MG63 (cell line): ENCODE results near the gene DOCK2. TPM values are rescaled to one million over a fixed set of nuclear protein-coding genes. Genes with fewer than 3 reads are reported as not detected.

Experiments used
- DNase-seq: peaks from one replicate; pipeline ENCODE4 v3.0.0-alpha.2; 2020
- H3K27me3 ChIP-seq: fragments of 250-450 bp; sonication (Bioruptor Pico); 2 replicates; pipeline ENCODE4 v1.5.1; 2020; ENCODE audit warnings: mild to moderate bottlenecking, moderate library complexity
- H3K36me3 ChIP-seq: fragments of 250-450 bp; sonication (Bioruptor Pico); 2 replicates; pipeline ENCODE4 v1.5.1; 2020; ENCODE audit warnings: mild to moderate bottlenecking, moderate library complexity
- H3K4me3 ChIP-seq: fragments of 250-450 bp; sonication (Bioruptor Pico); 2 replicates; pipeline ENCODE4 v1.5.1; 2020; ENCODE audit warnings: mild to moderate bottlenecking, moderate library complexity
- H3K9me3 ChIP-seq: fragments of 250-450 bp; sonication (Bioruptor Pico); 2 replicates; pipeline ENCODE4 v1.5.1; 2020; ENCODE audit warnings: mild to moderate bottlenecking, moderate library complexity
- total RNA-seq: library from RNA; depleted of rRNA; stranded (reverse); fragments of >200 nt; shearing (Covaris generic); gene quantifications from 2 replicates; pipeline ENCODE4 v1.2.3, GENCODE V29; 2014; ENCODE audit warnings: low replicate concordance

Gene DOCK2
- total RNA-seq, 1 experiment from 2014 or later: 12.6 TPM

DNA sequence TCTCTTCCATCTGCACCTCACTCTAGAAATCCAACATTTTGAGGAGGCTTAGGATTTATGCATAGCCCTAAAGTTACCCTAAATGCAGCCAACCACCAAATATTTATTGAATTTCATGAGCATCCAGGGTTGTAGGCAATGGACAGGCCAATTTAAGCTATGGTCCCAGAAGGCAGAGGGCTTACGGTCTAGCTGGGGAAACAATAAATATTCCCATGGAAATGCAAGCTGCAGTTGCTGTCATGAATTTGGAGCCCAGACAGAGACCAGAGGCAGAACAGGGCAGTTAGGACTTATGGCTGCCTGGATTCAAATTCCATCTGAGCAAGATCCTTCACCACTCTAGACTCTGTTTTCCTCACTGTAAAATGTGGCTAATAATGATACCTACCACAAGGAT is 352.3 kb downstream of the DOCK2 start:
- no peaks in the 10 kb centered on the region for H3K36me3 ChIP-seq
- H3K9me3 ChIP-seq: no peaks in the 10 kb centered on the region

DNA sequence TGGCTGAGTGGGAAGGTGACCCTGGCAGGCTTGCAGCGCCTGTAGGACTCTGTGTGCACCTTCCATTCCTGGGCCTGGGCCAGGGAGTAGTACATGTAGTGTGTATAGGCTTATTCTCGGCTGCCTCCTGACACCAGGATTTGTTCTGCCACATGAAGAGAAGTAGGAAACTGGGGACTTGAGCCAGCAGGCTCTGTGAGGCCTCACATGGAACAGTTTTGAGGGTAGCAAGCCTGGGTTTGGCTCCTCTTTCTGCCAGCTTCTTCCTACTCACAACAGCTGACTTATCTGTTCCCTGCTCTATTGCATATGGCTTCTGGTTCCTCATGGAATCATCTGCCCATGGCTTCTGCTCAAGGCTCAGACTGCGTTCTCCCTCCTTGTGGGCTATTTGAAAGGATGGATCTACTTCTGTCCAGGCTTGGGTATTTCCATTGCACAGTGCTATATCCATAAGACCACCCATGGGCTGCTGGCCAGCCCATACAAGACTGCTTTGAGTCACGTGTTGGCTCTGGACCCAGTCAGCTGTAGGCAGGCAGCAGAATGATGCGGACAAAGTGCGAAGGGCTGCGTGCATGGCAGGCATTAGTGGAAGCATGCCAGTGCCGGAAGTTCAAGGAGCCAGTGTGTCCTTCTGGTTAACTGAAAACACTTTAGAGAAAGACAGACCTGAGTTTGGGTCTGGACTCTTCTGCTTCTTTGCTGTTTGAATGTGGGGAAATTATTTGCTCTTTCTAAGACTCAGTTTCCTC is 354.2 kb downstream of the DOCK2 start:
- Histone ChIP-seq H3K36me3 (no peaks in the 10 kb centered on the region), H3K9me3 (no peaks in the 10 kb centered on the region), H3K4me3 (no peak overlapping the region), H3K27me3 (no peaks in the 10 kb centered on the region)
- no peak for DNase-seq

More for the DNA sequence above, 352.3 kb downstream of the DOCK2 start:
- Histone ChIP-seq H3K27me3 (no peaks in the 10 kb centered on the region), H3K4me3 (no peak overlapping the region)
- DNase-seq: no peak

DNA sequence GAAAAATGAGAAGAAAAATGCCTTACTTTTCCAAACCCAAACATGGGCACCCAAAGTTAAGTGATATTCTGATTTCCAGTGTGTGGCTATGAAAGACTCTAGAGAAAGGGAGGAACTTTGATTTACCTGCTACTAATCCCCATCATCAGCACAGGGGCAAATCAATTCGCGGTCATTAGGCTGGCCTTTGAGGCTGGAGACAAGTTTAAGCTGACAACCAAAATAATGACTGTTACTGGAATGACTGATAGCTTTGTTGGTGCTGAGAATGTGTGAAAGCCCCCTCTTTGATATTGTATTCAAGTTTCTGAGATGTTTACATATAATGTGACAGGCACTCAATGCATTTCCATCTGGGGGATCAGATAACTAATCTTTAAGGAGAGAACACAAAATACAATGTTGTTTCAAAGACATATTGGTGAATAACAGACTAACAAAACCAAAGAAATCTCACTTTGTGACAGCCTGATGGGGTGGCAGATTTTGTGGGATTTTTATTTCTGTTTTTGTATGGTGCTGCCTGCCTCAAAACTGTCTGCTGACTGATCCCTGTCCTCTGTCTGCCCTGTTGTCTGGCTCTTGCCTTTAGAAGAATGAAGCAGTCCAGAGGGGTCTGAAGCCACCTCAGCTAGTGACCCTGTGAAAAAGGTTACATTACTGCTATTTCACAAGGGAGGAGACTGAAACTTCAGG is 355.9 kb downstream of the DOCK2 start:
- H3K36me3 ChIP-seq: no peaks in the 10 kb centered on the region
- H3K9me3 ChIP-seq: no peaks in the 10 kb centered on the region
- no peaks in the 10 kb centered on the region for H3K27me3 ChIP-seq
- DNase-seq: no peak
- no peak overlapping the region for H3K4me3 ChIP-seq

DNA sequence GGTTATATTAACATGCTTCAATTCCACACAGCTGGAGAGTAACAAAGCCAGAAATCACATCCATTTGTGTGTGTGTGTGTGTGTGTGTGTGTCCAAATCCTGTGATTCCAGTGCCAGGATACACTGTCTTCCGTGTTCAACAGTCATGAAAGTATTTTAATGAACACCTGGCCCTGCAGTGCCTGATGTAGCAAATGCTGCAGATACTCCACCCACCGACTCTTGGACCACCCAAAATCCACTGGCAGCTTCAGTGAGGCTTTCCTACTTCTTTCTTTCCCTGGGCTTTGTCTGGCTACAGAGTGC is 356.4 kb downstream of the DOCK2 start:
- Histone ChIP-seq H3K4me3 (no peak overlapping the region), H3K9me3 (no peaks in the 10 kb centered on the region), H3K36me3 (no peaks in the 10 kb centered on the region), H3K27me3 (no peaks in the 10 kb centered on the region)
- DNase-seq: no peak

DNA sequence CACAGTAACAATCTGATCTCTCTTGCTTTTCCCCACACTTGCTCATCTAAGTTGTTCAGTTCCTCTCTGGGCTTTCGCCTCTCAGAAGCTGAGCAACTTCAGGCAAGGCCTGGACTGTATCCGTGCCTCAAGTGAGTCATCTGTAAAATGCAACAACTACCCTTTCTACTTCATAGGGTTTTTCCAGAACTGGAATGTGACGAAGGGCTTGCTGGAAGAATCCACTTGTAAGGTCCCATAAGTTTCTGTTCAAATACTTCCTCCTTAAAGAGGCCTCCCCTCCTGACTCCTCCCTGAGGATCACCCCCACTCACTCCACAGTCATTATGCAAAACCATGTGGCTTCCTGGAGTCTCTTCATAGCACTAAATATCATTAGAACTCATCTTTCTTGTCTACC is 360.7 kb downstream of the DOCK2 start:
- Histone ChIP-seq H3K36me3 (no peaks in the 10 kb centered on the region), H3K9me3 (no peaks in the 10 kb centered on the region), H3K4me3 (no peak overlapping the region), H3K27me3 (no peaks in the 10 kb centered on the region)
- no peak for DNase-seq

DNA sequence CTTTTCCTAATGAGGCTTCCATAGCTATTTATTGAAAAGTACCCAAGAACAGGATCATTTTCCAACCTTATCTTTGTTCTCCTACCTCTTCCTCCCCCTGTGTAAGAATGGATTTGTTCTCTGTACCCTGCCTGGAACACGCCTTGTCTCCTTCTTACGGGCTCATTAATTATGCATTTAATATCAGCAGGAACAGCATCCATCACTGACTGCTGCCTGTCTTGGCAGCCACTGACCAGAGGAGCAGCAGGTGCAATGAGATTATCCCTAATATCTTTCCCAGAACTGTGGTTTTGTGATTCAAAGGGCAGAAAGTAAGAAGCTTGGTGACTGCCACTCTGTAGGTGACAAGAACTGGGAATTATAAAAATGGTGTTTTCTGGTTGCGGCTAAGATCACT is 362.5 kb downstream of the DOCK2 start:
- H3K4me3 ChIP-seq: no peak overlapping the region
- no peaks in the 10 kb centered on the region for H3K9me3 ChIP-seq
- no peaks in the 10 kb centered on the region for H3K27me3 ChIP-seq
- H3K36me3 ChIP-seq: no peaks in the 10 kb centered on the region
- no peak for DNase-seq

DNA sequence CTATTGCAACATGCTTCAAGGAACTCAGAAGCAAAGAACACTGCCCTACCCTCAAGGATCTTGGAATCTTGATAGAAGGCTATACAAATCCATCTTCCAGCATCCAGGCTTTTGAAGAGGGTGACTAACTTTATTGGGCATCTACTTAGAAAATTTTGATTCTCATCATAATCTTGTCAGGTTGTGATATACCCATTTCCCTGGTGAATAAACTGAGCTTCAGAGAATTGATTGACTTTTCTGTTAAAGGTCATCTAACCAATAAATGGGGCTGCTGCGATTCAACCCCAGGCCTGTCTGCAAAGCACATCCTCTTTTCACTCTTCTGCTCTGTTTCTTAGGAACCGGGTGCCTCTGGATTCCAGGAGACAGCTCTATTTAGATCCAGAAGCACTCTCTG is 363.1 kb downstream of the DOCK2 start:
- H3K9me3 ChIP-seq: no peaks in the 10 kb centered on the region
- no peak for DNase-seq
- no peak overlapping the region for H3K4me3 ChIP-seq
- H3K27me3 ChIP-seq: no peaks in the 10 kb centered on the region
- H3K36me3 ChIP-seq: no peaks in the 10 kb centered on the region

DNA sequence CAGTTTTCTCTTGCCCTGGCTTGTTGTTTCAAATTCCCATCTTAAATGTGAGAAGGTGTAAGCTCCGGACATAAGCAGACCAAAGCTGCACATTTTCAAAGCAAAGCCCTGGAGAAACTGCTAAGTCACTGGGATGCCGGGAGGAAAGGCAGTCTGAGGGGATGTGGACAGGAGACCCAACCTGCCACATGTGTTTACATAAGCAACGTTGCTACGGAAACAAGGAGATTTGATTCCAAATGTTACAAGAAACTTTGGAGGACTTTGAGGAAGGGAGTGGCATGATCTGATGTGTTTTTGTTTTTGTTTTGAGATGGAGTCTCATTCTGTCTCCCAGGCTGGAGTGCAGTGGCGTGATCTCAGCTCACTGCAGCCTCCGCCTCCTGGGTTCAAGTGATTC is 368.9 kb downstream of the DOCK2 start:
- Histone ChIP-seq H3K27me3 (no peaks in the 10 kb centered on the region), H3K9me3 (no peaks in the 10 kb centered on the region), H3K36me3 (no peaks in the 10 kb centered on the region), H3K4me3 (no peak overlapping the region)
- no peak for DNase-seq

DNA sequence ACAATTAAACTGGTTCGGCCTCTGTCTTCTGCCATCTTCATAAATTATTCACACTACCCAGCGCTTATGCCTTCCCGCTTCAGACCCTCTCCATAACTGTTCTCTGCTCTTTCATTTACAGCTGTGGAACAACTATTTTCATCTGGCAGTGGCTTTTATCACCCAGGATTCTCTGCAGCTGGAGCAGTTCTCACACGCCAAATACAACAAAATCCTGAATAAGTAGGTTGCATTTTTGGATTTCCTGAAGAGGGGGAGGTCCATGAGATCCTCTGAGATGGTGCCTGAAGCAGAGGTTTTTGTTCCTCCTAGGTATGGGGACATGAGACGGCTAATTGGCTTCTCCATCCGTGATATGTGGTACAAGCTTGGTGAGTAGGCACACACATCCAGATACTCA is 371.3 kb downstream of the DOCK2 start:
- peaks cover 7% of the 10 kb centered on the region for H3K27me3 ChIP-seq
- H3K36me3 ChIP-seq: no peaks in the 10 kb centered on the region
- DNase-seq: no peak

DNA sequence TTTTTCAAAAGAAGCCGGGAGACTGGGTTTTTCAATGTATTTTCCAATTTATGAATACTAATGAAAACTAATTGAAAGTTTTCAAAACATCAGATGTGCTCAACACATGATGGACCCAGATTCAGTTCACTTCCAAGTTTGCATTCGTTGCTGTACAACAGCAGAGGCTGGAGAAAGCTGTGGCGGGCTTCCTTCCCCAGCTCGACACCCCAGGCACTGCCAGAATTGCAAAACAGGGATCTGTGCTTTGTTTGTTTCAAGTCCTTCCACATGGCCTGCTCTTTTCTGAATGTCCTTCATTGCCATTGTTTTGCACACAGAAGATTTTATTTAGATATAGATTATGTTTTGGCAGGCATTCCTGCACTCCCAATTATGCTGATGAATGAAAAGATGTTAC is 373.5 kb downstream of the DOCK2 start:
- peaks cover 9% of the 10 kb centered on the region for H3K27me3 ChIP-seq
- peaks cover 4% of the 10 kb centered on the region for H3K9me3 ChIP-seq
- H3K36me3 ChIP-seq: no peaks in the 10 kb centered on the region
- DNase-seq: no peak
- no peak overlapping the region for H3K4me3 ChIP-seq

More for the DNA sequence above, 371.3 kb downstream of the DOCK2 start:
- H3K9me3 ChIP-seq: peaks cover 3% of the 10 kb centered on the region
- no peak overlapping the region for H3K4me3 ChIP-seq

DNA sequence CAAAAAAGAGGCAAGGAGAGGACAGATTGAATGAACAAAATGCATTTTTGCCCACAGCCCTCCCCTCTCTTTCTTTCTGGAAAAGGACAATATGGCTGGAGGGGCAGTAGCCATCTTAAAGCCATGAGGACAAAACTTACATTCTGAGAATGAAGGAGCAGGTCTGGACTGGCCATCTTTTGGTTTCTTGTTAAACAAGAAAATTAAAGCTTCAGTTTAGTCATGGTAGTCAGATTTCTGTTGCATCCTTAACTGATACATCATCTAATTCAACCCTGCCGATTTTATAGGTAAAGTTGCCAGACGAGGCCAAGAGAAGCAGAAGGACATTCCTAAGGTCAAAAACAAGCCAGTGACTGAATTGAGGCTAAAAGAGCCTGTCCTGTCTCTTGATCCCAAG is 374.7 kb downstream of the DOCK2 start:
- DNase-seq: no peak
- Histone ChIP-seq H3K27me3 (peaks cover 9% of the 10 kb centered on the region), H3K4me3 (no peak overlapping the region), H3K9me3 (peaks cover 4% of the 10 kb centered on the region), H3K36me3 (no peaks in the 10 kb centered on the region)

DNA sequence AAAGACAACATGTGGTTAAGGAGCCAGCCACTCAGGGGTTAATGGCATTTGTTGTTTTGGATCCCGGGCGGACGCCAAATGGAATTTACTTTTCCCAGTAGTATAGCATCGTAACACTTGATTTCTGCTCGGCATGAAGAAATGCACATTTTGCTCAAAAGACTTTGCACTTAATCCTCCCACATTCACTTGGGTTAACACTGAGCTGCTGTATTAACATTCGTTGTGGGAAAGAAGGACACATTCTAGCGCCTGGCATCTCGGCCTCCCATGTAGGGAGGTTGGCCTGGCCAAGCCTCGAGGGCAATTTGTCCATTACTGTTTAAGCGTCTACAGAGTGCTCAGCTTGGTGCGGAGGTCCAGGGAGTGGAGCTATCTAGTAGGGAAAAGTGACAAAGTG is 375.5 kb downstream of the DOCK2 start:
- peaks cover 9% of the 10 kb centered on the region for H3K27me3 ChIP-seq
- H3K9me3 ChIP-seq: peaks cover 4% of the 10 kb centered on the region
- DNase-seq: no peak
- H3K36me3 ChIP-seq: no peaks in the 10 kb centered on the region
- H3K4me3 ChIP-seq: no peak overlapping the region

DNA sequence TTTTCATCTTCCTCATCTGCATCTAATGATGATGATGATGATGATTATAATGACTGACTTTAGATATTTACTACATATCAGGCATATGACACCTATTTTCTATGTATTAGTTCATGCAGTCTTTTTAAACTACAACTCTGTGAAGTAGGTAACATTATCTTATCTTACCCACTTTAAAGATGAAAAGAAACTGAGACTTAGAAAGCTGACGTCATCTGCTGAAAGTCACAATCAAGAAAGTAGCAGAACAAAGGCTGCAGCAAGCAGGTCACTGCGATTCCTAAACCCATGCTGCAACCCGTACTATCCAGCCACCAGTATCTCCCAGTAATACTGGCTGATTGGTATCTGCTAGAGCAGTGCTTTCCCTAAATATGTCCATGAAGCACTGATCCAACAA is 383.3 kb downstream of the DOCK2 start:
- no peak for DNase-seq
- Histone ChIP-seq H3K27me3 (peaks cover 13% of the 10 kb centered on the region), H3K36me3 (no peaks in the 10 kb centered on the region), H3K4me3 (no peak overlapping the region), H3K9me3 (no peaks in the 10 kb centered on the region)

DNA sequence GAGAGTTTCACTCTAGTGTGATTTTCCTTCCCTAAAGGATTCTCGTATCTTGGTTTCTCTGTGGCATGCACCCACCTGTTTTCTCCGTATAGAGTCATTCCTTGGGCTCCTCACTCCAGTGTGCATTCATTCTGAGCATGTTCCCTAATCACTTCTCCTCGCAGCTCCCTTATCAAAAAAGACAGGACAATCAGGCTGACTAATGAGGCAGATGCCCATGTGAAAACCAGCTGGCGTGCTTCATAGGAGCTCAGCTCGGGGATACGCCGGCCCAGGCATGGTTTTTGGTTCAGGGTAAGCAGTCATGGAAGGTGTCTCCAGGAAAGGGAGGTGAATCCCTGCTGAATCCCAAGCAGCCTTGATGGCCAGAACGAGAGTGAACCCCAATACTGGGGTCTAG is 384.4 kb downstream of the DOCK2 start:
- peaks cover 13% of the 10 kb centered on the region for H3K27me3 ChIP-seq
- no peaks in the 10 kb centered on the region for H3K36me3 ChIP-seq
- no peaks in the 10 kb centered on the region for H3K9me3 ChIP-seq
- no peak for DNase-seq
- H3K4me3 ChIP-seq: no peak overlapping the region

DNA sequence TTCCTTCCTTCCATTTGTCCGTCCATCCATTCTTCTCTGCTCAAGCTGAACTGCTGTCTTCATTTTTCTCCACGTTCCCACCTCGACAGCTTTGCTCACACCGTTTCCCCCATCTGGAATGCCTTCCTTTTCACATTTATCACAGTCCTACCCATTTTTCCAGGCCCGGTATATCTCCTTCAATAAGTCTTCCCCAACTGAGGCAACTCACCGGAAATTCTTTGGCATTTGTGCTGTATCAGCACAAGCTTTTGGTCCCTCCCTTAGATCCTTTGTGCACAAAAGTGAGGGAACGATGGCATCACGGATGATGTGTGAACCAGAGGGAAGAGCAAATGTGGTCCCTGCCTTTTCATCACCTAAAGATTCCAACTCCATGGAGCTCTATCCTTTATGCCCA is 388.8 kb downstream of the DOCK2 start:
- Histone ChIP-seq H3K27me3 (peaks cover 16% of the 10 kb centered on the region), H3K9me3 (no peaks in the 10 kb centered on the region), H3K36me3 (no peaks in the 10 kb centered on the region), H3K4me3 (no peak overlapping the region)
- no peak for DNase-seq

DNA sequence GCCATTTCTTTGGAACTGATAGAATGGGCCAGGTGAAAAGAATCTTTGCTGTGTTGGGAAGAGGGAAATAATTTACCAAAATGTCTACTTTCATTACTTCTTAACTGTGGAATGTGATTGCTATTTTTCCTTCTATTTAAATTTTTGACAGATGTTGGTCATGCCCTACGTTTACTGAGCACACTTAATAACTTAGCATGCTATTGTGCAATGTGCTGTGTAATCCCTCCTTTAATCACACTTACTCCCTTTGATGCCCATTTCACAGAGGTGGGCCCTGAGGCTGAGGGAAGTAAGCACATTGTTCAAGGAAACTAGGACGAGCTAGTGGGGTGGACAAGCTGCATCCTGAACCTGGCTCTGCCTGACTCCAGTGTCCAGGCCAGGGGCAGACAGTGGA is 391.0 kb downstream of the DOCK2 start:
- peaks cover 10% of the 10 kb centered on the region; the same call in 1 of the 2 replicates for H3K27me3 ChIP-seq
- no peak overlapping the region for H3K4me3 ChIP-seq
- no peaks in the 10 kb centered on the region for H3K36me3 ChIP-seq
- H3K9me3 ChIP-seq: no peaks in the 10 kb centered on the region
- no peak for DNase-seq

DNA sequence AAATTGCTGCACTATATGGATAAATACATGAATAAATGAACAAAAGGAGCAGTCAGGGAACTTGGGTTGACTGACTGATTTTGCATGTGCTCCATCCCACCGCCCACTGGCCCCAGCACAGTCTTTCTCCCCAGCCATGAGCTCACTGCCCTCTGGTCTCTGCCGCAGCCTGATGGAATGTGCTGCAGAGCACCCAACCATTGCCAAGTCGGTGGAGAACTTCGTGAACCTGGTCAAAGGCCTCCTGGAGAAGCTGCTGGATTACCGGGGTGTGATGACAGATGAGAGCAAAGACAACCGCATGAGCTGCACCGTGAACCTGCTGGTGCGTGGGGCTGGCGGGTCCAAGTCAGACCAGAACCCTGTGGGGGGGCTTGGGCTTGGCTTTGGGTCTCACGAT is 397.2 kb downstream of the DOCK2 start:
- H3K9me3 ChIP-seq: no peaks in the 10 kb centered on the region

DNA sequence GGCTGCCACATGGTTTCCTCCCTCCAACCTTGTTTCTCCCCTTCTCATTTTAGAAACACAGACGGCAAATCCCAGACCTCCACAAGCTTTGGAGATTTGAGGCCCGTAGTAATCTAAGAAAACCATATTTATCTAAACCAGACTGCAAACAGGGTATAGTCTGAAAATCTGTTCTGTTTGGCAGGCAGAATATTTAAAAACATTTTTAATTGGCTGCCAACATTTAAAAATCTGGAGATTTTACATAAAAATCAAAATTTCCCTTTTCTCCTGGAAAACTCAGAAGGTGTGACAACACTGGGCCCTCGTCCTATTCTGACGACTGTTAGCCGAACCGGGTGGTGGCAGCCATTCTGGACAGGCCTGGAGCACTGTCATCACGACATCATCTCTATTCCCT is 401.2 kb downstream of the DOCK2 start:
- no peaks in the 10 kb centered on the region for H3K27me3 ChIP-seq
- no peaks in the 10 kb centered on the region for H3K36me3 ChIP-seq
- no peak for DNase-seq

More for the DNA sequence above, 397.2 kb downstream of the DOCK2 start:
- DNase-seq: no peak
- H3K36me3 ChIP-seq: no peaks in the 10 kb centered on the region
- H3K4me3 ChIP-seq: no peak overlapping the region
- H3K27me3 ChIP-seq: 0 out of 2 replicates have a peak, but pooled peaks cover under 1% of the 10 kb centered on the region

More for the DNA sequence above, 401.2 kb downstream of the DOCK2 start:
- no peaks in the 10 kb centered on the region for H3K9me3 ChIP-seq
- no peak overlapping the region for H3K4me3 ChIP-seq
